ENCODE data around the gene ELMO1. TPM values are rescaled to one million over a fixed set of nuclear protein-coding genes. Genes with fewer than 3 reads are reported as not detected.

ELMO1 gene
- total RNA-seq, 1 donor from 2014 or later = 66.1 TPM

GRCh38 chr7:36985316-36985715 is 463.3 kb downstream of the ELMO1 start:
- H3K4me3 Mint-ChIP-seq (ENCODE audit: low read depth) = peak overlapping the region; percentile 57
- DNase-seq (ENCODE audit: low spot score, unreplicated experiment) = no peak
- H3K27ac Mint-ChIP-seq = peak overlapping the region; percentile 7
- no peaks in the 10 kb centered on the region for H3K9me3 Mint-ChIP-seq (ENCODE audit: low read depth)
- H3K36me3 Mint-ChIP-seq (ENCODE audit: insufficient read depth) = peaks cover 7% of the 10 kb centered on the region
- no peaks in the 10 kb centered on the region for H3K27me3 Mint-ChIP-seq
- TF ChIP-seq CTCF (IDR thresholded peaks at IDR 0.05; ENCODE audit: unreplicated experiment) = no peak
- H3K4me1 Mint-ChIP-seq (ENCODE audit: low read depth) = peaks cover 36% of the 10 kb centered on the region

DNA sequence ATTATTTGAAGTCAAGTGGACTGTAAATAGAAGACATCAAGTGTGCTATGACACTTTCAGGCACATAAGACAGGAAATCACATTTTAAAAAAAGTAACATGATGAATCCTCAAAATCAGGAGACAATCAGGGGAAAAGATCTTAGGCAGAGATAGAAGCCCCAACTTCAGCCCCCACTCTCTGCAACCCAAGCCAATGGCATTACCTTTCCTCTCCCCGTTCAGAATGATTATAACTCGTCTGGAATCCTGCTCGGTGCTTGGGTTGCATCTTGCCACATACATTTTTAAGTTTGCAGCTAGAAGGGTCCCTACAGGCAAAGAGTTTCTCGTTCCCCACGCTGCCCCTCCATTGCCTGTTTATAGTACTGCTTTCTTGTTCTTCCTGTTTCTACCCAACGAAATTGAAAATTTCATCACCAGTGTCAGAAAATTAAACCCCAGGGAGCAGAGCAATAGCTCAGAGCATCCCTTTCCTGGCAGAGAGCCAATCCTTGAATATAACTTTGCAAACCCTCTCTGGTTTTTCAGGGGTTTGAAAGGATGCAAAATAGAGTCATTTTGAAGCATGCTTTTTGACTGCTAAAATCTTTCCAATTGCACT is 463.9 kb downstream of the ELMO1 start:
- no peak for TF ChIP-seq CTCF (IDR thresholded peaks at IDR 0.05; ENCODE audit: unreplicated experiment)
- H3K4me3 Mint-ChIP-seq (ENCODE audit: low read depth) = peak overlapping the region; percentile 57

DNA sequence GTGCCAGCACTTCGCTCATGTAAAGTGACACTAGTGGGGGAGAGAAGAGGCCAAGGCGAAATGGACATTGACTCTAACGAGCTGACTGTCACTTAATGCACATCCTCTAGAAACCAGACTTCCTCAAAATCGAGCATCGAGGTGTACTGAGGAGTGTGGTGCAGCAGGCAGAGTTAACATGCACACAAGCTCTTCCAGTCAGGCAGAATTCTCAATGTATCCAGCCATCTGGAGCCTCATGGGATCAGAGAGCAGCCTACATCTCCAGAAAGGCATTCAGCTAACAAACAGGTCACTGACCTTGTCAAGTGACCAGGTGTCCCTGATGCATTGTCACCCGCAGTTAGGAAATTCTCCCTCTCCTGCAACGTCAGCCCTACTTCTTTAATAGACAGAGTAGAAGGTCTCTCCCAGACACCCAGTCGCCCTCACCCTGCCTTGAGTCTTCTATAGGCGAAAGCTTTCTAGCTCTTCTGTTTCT is 464.6 kb downstream of the ELMO1 start:
- H3K9me3 Mint-ChIP-seq (ENCODE audit: low read depth) = no peaks in the 10 kb centered on the region
- TF ChIP-seq CTCF (IDR thresholded peaks at IDR 0.05; ENCODE audit: unreplicated experiment) = no peak
- H3K27ac Mint-ChIP-seq = no peak overlapping the region
- peak overlapping the region; percentile 57 for H3K4me3 Mint-ChIP-seq (ENCODE audit: low read depth)
- H3K4me1 Mint-ChIP-seq (ENCODE audit: low read depth) = peaks cover 36% of the 10 kb centered on the region
- H3K36me3 Mint-ChIP-seq (ENCODE audit: insufficient read depth) = peaks cover 11% of the 10 kb centered on the region
- DNase-seq (ENCODE audit: low spot score, unreplicated experiment) = no peak
- no peaks in the 10 kb centered on the region for H3K27me3 Mint-ChIP-seq

More for the DNA sequence above, 463.9 kb downstream of the ELMO1 start:
- H3K27ac Mint-ChIP-seq = no peak overlapping the region
- H3K27me3 Mint-ChIP-seq = no peaks in the 10 kb centered on the region
- H3K36me3 Mint-ChIP-seq (ENCODE audit: insufficient read depth) = peaks cover 9% of the 10 kb centered on the region
- no peak for DNase-seq (ENCODE audit: low spot score, unreplicated experiment)
- no peaks in the 10 kb centered on the region for H3K9me3 Mint-ChIP-seq (ENCODE audit: low read depth)
- H3K4me1 Mint-ChIP-seq (ENCODE audit: low read depth) = peaks cover 36% of the 10 kb centered on the region

DNA sequence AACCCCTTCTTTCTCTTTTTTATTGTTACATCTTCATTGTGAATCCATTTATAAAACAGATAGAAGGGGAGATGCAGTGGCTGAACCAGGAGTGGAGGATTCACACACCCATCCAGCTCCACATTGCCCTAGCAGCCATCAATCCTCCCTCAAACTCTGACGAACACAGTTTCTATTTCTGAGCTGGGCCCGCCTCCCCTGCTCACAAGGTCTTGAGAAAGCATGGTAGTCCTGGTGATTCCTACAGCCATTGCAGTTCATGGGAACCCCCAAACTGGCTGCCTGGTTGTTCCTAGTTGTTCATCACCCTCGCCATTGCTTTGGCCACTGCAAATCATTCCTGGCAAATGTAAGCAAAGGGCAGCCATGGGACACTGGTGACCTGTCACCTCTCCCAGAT is 465.9 kb downstream of the ELMO1 start:
- H3K4me1 Mint-ChIP-seq (ENCODE audit: low read depth) = peaks cover 36% of the 10 kb centered on the region
- no peak overlapping the region for H3K27ac Mint-ChIP-seq
- no peaks in the 10 kb centered on the region for H3K27me3 Mint-ChIP-seq
- peaks cover 12% of the 10 kb centered on the region for H3K36me3 Mint-ChIP-seq (ENCODE audit: insufficient read depth)
- no peak for DNase-seq (ENCODE audit: low spot score, unreplicated experiment)
- H3K9me3 Mint-ChIP-seq (ENCODE audit: low read depth) = no peaks in the 10 kb centered on the region
- no peak overlapping the region for H3K4me3 Mint-ChIP-seq (ENCODE audit: low read depth)
- no peak for TF ChIP-seq CTCF (IDR thresholded peaks at IDR 0.05; ENCODE audit: unreplicated experiment)

GRCh38 chr7:36979810-36980248 is 468.8 kb downstream of the ELMO1 start:
- H3K36me3 Mint-ChIP-seq (ENCODE audit: insufficient read depth) = peaks cover 24% of the 10 kb centered on the region
- no peak overlapping the region for H3K4me3 Mint-ChIP-seq (ENCODE audit: low read depth)
- TF ChIP-seq CTCF (IDR thresholded peaks at IDR 0.05; ENCODE audit: unreplicated experiment) = no peak
- H3K27me3 Mint-ChIP-seq = no peaks in the 10 kb centered on the region
- peaks cover 5% of the 10 kb centered on the region for H3K9me3 Mint-ChIP-seq (ENCODE audit: low read depth)
- no peak overlapping the region for H3K27ac Mint-ChIP-seq
- H3K4me1 Mint-ChIP-seq (ENCODE audit: low read depth) = peaks cover 19% of the 10 kb centered on the region
- no peak for DNase-seq (ENCODE audit: low spot score, unreplicated experiment)
